Cortex of kidney (tissue), 1 donor: ENCODE measurements around the gene TRUB2.
"Not testable (repeated sequence)": the region's sequence is repeated elsewhere in the genome, so short reads cannot be mapped to it uniquely, and the experiment has no call there.

Experiments used
- DNase-seq: peaks from one replicate; lab custom pipeline; 2025; lab: John Stamatoyannopoulos, UW

Gene TRUB2

GRCh38 chr9:128340691-128341434 is 18.6 kb upstream of the TRUB2 start:
- no peak for DNase-seq

GRCh38 chr9:128339761-128340690 is 17.8 kb upstream of the TRUB2 start, which contains the start of gene SLC27A4:
Gene SLC27A4 (plus strand): TSS chr9:128340527. CDS start chr9:128343133, 2,606 bp downstream.
- DNase-seq: no peak

GRCh38 chr9:128338852-128339614 is 16.8 kb upstream of the TRUB2 start:
- not testable (repeated sequence) for DNase-seq

GRCh38 chr9:128337936-128338335 is 15.7 kb upstream of the TRUB2 start:
- no peak for DNase-seq

- DNase-seq: no peak
Measured at GRCh38 chr9:128335914-128336313, 13.7 kb upstream of the TRUB2 start.

DNA sequence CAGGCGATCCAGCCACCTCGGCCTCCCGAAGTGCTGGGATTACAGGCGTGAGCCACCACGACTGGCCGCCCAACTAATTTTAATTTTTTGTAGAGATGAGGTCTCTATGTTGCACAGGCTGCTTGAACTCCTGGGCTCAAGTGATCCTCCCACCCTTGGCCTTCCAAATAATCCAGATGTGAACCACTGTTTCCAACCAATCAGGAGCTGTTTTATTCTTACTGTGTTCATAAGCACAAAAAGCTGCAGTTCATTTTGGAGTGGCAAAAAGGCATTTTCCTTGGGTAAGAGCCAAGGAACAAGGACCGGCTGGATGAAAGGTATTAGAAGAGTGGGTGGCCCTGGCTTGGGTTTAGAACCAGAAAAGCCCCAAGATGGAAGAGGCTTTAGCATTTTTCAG is 12.9 kb upstream of the TRUB2 start:
- DNase-seq: no peak

- DNase-seq: no peak
Measured at GRCh38 chr9:128333451-128333869, 11.2 kb upstream of the TRUB2 start.

DNA sequence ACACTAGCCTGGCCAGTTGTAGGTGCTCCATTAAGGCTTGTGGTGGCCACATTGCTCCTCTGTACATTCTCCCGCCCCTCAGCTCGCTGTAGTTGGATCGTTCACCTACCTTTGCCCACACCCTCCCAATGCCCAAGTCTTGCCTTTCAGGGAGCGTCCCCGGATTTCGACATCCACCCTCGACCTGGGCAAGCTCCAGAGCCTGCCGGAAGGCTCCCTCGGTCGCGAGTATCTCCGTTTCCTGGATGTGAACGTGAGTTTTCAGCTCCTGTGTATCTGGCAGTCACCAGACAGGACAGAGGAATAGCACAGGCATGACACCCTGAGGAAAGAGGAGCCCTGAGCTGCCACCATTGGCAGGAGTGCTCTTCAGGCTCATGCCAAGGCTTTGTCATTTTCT is 3.4 kb upstream of the TRUB2 start:
- no peak for DNase-seq

DNA sequence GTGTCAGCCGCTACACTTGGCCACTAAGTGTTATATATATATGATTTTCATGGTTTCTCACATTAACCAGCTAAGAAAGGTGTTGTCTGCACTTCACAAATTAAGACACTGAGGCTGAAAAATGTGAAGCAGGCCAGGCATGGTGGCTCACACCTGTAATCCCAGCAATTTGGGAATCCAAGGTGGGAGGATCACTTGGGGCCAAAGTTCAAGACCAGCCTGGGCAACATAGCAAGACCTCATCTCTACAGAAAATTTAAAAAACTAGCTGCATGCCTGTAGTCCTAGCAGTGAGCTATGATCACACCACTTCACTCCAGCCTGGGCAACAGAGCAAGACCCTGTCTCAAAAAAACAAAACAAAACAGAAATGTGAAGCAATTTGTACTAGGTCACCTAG is 2.2 kb upstream of the TRUB2 start:
- no peak for DNase-seq

GRCh38 chr9:128323791-128324190 is 1.5 kb upstream of the TRUB2 start:
- DNase-seq: no peak

DNA sequence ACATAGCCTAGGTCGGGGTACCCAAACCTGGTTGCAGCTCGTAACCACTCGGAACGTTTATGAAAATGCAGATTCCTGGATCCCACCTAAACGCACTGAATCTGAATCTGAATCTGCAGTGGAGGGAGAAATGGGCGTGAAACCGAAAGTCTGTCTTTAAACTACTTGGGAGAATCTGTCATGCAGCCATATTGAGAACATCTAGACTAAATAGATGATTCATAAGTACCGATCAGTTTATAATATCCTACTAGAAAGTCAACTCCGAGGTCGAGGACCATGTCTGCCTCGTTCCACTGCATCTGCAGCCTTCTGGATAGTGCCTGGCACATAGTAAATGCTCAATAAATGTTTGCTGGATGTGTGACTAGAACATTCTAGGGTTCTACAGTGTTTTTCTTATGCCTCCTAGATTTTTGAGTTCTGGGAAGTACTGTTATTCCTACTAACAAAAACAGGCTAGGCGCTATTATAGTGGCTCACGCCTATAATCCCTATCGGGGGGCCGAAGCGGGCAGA is 1.0 kb upstream of the TRUB2 start:
- no peak for DNase-seq

- DNase-seq: no peak
Measured at GRCh38 chr9:128321879-128322403, 306 bp downstream of the TRUB2 start.

DNA sequence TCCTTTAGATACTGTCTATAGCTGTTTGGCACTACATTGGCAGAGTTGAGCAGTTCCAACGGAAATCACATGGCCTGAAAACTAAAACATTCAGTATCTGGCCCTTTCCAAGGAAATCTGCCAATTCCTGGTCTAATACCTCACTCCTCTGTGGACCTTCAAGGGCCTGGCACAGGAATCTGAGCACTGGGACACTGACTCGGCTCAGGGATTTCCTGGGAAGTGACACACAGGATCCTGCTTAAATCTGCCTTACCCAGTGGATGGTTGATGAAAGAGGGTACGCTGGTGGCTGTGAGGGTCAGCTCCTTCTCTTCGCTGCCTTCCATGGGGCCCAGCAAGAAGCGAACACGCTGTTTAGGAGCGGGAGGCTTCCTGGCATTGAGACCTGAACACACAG is 904 bp downstream of the TRUB2 start:
- no peak for DNase-seq

- DNase-seq: no peak
Measured at GRCh38 chr9:128317629-128318028, 4.6 kb downstream of the TRUB2 start.

DNA sequence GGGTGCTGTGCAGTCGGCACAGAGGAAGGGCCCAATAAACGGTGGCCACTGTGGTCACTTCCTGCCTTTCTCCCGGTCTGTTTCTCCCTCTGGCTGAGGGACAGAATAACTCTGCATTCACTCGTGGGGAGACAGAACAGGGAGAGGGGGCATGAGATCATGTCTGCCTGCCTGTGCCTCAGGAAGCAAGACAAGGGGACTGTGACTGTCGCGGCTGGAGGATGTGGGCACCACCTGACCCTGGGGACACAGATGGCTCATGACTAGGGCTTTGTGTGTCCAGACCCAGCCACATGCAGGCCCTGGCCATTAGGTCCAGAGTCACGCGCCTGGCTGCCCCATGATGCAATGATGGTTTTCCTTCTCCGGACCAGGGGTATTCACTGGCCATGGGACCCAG is 5.8 kb downstream of the TRUB2 start:
- no peak for DNase-seq

DNA sequence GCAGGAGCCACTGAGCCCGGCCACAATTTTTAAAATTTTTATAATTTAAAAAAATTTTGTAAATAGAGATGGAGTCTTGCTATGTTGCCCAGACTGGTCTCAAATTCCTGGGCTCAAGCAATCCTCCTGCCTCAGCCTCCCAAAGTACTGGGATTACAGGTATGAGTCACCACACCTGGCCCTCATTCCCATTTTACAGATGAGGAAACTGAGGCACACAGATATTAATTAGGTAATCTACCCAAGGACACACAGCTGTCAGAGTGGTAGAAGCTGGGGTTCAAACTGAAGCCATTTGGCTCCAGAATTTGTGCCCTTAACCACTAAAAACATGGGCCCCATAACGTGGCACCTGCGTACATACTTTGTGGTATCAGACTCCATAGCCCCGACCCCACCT is 7.5 kb downstream of the TRUB2 start:
- DNase-seq: no peak

DNA sequence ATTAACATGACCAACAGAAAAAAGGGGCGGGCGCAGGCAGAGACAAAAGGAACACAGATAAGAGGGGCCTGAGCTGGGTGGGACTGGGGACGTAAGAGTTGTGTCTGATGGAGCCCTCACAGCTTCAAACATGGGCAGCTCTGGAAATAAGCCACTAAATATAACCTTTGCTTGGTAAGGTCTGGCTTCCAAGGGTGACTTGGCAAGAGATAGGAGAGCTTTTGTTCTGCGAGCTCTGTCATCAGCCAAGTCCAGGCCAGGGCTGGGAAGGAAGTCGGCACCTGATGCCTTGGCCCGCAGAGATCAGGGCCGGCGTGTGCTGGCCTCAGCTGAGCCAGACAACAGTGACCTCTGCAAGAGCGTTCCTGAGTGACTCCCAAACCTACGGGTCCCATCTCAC is 11.8 kb downstream of the TRUB2 start:
- DNase-seq: no peak

DNA sequence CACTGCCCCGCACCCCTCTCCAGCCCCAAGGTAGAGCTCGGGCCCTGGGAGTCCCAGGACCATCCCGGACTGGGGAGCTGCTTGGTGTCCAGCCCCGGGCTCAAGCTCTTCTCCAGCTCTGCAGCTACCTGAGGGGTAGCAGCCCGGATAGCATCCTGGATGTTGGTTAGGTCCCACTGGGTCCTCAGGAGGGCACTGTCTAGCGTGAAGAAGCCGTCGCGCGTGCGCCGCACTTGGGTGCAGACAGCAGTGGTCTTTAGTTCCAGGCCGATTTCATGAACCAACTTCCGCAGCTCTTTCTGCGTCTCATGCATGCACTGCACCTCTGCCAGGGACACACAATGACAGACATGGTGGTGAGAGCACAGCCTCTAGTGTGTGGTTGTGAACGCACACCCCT is 12.7 kb downstream of the TRUB2 start:
- no peak for DNase-seq

DNA sequence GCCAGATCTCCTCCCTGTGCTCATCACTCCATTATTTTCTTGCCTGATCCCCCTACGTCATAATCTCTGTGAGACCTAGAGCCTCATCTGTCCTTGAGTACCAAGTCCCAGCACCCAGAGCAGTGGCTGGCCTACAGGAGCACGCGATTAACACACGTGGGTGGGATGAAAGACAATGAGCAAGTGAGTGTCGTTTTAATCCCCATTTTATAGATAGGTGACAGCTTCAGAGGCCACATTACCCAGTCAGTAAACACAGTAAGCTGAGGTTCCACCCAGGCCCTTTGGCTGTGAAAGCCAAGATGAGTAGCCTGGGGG is 17.3 kb downstream of the TRUB2 start:
- no peak for DNase-seq

DNA sequence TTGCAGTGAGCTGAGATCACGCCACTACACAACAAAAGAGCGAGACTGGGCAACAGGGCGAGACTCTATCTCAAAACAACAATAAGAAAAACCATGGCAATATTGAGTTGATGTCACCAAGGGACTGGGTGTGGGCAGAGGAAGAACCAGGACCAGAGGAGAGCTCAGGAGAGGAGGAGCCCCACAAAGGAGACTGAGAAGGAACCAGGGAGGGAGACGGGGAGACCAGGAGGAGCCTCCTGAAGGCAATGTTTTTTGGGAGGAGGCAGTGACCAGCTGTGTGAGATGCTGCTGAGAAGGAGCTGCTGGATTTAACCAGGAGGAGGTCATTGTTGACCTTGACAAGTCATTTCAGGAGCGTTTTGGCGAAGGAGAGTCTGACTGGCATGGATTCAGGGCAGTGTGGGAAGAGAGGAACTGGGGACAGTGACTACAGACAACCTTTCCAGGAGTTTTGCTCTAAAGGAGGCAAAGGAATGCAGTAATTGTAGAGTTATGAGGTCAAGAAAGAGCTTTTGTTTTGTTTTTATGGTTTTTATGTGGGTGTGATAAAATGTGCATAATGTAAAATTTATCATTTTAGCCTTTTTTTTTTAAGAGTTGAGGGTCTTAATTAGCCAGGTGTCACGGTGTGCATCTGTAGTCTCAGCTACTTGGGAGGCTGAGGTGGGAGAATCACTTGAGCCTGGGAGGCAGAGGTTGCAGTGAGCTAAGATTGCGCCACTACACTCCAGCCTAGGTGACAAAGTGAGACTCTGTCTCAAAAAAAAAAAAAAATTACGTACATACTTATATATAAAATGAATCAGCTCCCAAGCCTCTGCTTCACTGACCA is 17.9 kb downstream of the TRUB2 start:
- DNase-seq: no peak
